ENCODE data around the gene SMC6.

The SMC6 gene

GRCh38 chr2:17729880-17730279 is 23.7 kb downstream of the SMC6 start:
- DNase-seq, result no peak
- no peak overlapping the region for H2AFZ ChIP-seq (ENCODE audit: low read depth, low read length)
- H3K9ac ChIP-seq (ENCODE audit: low read depth, low read length), result no peak overlapping the region
- 0 out of 2 replicates have a peak, but pooled peaks cover 3% of the 10 kb centered on the region for H4K20me1 ChIP-seq (ENCODE audit: insufficient read depth, low read length)
- ATAC-seq (ENCODE audit: insufficient read depth, low read depth), result no peak
- H3K27me3 ChIP-seq (ENCODE audit: insufficient read depth, low read length, poor library complexity), result no peaks in the 10 kb centered on the region
- H3K4me3 ChIP-seq (ENCODE audit: low read depth in 1 of 2, low read length in 2 of 2), result no peak overlapping the region
- H3K4me1 ChIP-seq (ENCODE audit: insufficient read depth, low read length), result no peaks in the 10 kb centered on the region
- TF ChIP-seq CTCF (IDR thresholded peaks at IDR 0.05; ENCODE audit: borderline replicate concordance, extremely low read depth, low read length, poor library complexity, severe bottlenecking), result no peak
- TF ChIP-seq EZH2 (IDR thresholded peaks at IDR 0.05; ENCODE audit: borderline replicate concordance, low read depth, low read length, severe bottlenecking), result no peak
- no peak overlapping the region for H3K4me2 ChIP-seq (ENCODE audit: insufficient read depth, low read length)
- no peak overlapping the region for H3K27ac ChIP-seq (ENCODE audit: low read length)
- H3K36me3 ChIP-seq (ENCODE audit: insufficient read depth, low read length), result peaks cover 71% of the 10 kb centered on the region
- no peaks in the 10 kb centered on the region for H3K79me2 ChIP-seq (ENCODE audit: insufficient read depth, low read length)
- no peaks in the 10 kb centered on the region for H3K9me3 ChIP-seq (ENCODE audit: insufficient read depth, low read length, severe bottlenecking)

DNA sequence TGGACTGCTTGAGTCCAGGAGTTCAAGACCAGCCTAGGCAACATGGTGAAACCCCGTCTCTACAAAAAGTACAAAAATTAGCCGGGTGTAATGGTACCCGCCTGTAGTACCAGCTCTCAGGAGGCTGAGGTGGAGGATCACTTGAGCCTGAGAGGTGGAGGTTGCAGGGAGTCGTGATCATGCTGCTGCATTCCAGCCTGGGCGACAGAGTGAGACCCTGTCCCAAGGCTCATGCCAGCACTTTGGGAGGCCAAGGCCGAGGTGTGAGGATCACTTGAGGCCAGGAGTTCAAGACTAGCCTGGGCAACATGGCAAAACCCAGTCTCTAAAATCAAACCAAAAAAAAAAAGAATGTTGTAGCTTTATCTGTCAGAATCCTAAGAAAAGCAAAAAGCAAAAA is 25.4 kb downstream of the SMC6 start:
- Histone ChIP-seq H4K20me1 (ENCODE audit: insufficient read depth, low read length) (no peaks in the 10 kb centered on the region), H3K27ac (ENCODE audit: low read length) (no peak overlapping the region), H3K9me3 (ENCODE audit: insufficient read depth, low read length, severe bottlenecking) (no peaks in the 10 kb centered on the region), H3K9ac (ENCODE audit: low read depth, low read length) (no peak overlapping the region), H3K4me1 (ENCODE audit: insufficient read depth, low read length) (no peaks in the 10 kb centered on the region), H3K4me2 (ENCODE audit: insufficient read depth, low read length) (no peak overlapping the region), H3K36me3 (ENCODE audit: insufficient read depth, low read length) (peaks cover 73% of the 10 kb centered on the region), H2AFZ (ENCODE audit: low read depth, low read length) (no peak overlapping the region), H3K4me3 (ENCODE audit: low read depth in 1 of 2, low read length in 2 of 2) (no peak overlapping the region), H3K79me2 (ENCODE audit: insufficient read depth, low read length) (no peaks in the 10 kb centered on the region), H3K27me3 (ENCODE audit: insufficient read depth, low read length, poor library complexity) (no peaks in the 10 kb centered on the region)
- DNase-seq, result no peak
- TF ChIP-seq EZH2 (IDR thresholded peaks at IDR 0.05; ENCODE audit: borderline replicate concordance, low read depth, low read length, severe bottlenecking) (no peak), CTCF (IDR thresholded peaks at IDR 0.05; ENCODE audit: borderline replicate concordance, extremely low read depth, low read length, poor library complexity, severe bottlenecking) (no peak)
- no peak for ATAC-seq (ENCODE audit: insufficient read depth, low read depth)

- TF ChIP-seq CTCF (IDR thresholded peaks at IDR 0.05; ENCODE audit: borderline replicate concordance, extremely low read depth, low read length, poor library complexity, severe bottlenecking), result peak; percentile 78
- no peak for TF ChIP-seq EZH2 (IDR thresholded peaks at IDR 0.05; ENCODE audit: borderline replicate concordance, low read depth, low read length, severe bottlenecking)
- Histone ChIP-seq H3K79me2 (ENCODE audit: insufficient read depth, low read length) (no peaks in the 10 kb centered on the region), H3K36me3 (ENCODE audit: insufficient read depth, low read length) (peaks cover 78% of the 10 kb centered on the region), H3K27me3 (ENCODE audit: insufficient read depth, low read length, poor library complexity) (no peaks in the 10 kb centered on the region), H3K4me2 (ENCODE audit: insufficient read depth, low read length) (no peak overlapping the region), H3K9me3 (ENCODE audit: insufficient read depth, low read length, severe bottlenecking) (no peaks in the 10 kb centered on the region), H3K4me1 (ENCODE audit: insufficient read depth, low read length) (no peaks in the 10 kb centered on the region), H4K20me1 (ENCODE audit: insufficient read depth, low read length) (no peaks in the 10 kb centered on the region), H2AFZ (ENCODE audit: low read depth, low read length) (no peak overlapping the region), H3K27ac (ENCODE audit: low read length) (no peak overlapping the region), H3K4me3 (ENCODE audit: low read depth in 1 of 2, low read length in 2 of 2) (no peak overlapping the region), H3K9ac (ENCODE audit: low read depth, low read length) (no peak overlapping the region)
- ATAC-seq (ENCODE audit: insufficient read depth, low read depth), result peak; percentile 56; the same call in 1 of the 3 replicates
- no peak for DNase-seq
Observed at GRCh38 chr2:17719562-17720371, 33.8 kb downstream of the SMC6 start.
